Measurements from ENCODE around the gene P3R3URF. TPM values are rescaled to one million over a fixed set of nuclear protein-coding genes. Genes with fewer than 3 reads are reported as not detected.

Gene P3R3URF
- total RNA-seq, 1 donor from 2014 or later = not detected

DNA sequence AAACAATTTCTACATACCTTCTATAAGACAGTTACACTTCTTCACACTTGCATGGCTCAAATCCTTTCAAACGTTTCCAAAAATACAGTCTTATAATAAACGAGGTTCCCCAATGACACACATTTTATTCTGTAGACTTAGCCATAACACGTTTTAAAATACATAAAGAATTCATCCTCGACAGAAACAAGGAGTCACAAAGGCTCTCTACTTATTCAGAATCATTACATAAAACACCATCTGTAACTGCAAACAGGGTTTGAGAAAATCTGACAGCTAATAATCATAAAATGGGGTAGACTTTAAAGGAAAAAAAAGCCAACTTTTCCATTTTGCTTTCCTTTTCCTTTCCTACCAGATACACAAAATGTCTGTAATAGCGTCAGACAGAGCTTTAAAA is 45.7 kb downstream of the P3R3URF start:
- Mint-ChIP-seq H3K27me3 (peaks cover 5% of the 10 kb centered on the region), H3K27ac (peak overlapping the region; percentile 100), H3K9me3 (no peaks in the 10 kb centered on the region), H3K4me1 (ENCODE audit: unreplicated experiment) (peaks cover 25% of the 10 kb centered on the region), H3K4me3 (peak overlapping the region; percentile 99), H3K36me3 (peaks cover 6% of the 10 kb centered on the region)
- TF ChIP-seq, protein P1, sequence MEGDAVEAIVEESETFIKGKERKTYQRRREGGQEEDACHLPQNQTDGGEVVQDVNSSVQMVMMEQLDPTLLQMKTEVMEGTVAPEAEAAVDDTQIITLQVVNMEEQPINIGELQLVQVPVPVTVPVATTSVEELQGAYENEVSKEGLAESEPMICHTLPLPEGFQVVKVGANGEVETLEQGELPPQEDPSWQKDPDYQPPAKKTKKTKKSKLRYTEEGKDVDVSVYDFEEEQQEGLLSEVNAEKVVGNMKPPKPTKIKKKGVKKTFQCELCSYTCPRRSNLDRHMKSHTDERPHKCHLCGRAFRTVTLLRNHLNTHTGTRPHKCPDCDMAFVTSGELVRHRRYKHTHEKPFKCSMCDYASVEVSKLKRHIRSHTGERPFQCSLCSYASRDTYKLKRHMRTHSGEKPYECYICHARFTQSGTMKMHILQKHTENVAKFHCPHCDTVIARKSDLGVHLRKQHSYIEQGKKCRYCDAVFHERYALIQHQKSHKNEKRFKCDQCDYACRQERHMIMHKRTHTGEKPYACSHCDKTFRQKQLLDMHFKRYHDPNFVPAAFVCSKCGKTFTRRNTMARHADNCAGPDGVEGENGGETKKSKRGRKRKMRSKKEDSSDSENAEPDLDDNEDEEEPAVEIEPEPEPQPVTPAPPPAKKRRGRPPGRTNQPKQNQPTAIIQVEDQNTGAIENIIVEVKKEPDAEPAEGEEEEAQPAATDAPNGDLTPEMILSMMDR (conservative IDR thresholded peaks at IDR 0.05) = no peak
- no peak for DNase-seq (ENCODE audit: extremely low spot score, unreplicated experiment)

DNA sequence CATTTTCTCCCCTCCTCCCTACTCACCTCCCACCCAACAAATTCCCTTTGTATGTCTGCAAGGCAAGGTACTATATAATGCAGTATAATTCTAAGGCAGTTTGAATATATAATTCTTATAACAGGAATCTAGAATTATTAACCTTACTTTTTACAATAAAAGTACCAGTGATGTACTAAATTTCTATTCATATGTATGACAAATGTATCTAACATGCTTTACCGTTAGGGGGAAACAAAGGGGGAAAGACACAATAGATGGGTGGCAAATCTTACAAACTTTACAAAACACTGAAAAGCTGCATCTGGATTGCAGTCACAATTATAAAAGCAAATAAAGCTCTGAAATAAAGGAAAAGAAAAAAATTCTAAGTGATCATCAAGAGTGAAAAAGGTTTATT is 46.2 kb downstream of the P3R3URF start:
- Mint-ChIP-seq H3K27me3 (peaks cover 5% of the 10 kb centered on the region), H3K36me3 (peaks cover 9% of the 10 kb centered on the region), H3K9me3 (no peaks in the 10 kb centered on the region), H3K4me3 (peak overlapping the region; percentile 99), H3K4me1 (ENCODE audit: unreplicated experiment) (peaks cover 20% of the 10 kb centered on the region), H3K27ac (peak overlapping the region; percentile 100)
- no peak for DNase-seq (ENCODE audit: extremely low spot score, unreplicated experiment)
- TF ChIP-seq, protein P1 (conservative IDR thresholded peaks at IDR 0.05) = peak; percentile 47

DNA sequence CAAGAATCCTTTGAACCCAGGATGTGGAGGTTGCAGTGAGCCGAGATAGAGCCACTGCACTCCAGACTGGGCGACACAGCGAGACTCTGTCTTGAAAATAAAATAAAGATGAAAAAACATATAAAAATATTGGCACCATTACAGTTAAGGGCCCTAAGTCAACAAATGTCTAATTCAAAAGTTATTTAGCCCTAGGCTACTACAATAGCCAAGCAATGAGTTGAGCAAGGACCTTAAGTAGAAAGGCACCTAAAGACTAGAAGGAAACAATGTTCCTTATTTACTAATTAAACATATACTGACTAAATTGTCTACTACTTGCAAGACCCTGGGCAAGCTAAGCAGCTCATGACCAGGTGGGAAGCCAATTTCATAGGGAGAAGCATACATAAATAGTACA is 47.9 kb downstream of the P3R3URF start:
- peaks cover 6% of the 10 kb centered on the region for H3K4me1 Mint-ChIP-seq (ENCODE audit: unreplicated experiment)
- no peaks in the 10 kb centered on the region for H3K9me3 Mint-ChIP-seq
- TF ChIP-seq, protein P1 (conservative IDR thresholded peaks at IDR 0.05) = no peak
- H3K4me3 Mint-ChIP-seq = peak overlapping the region; percentile 99
- peaks cover 5% of the 10 kb centered on the region for H3K27me3 Mint-ChIP-seq
- peaks cover 10% of the 10 kb centered on the region for H3K36me3 Mint-ChIP-seq
- DNase-seq (ENCODE audit: extremely low spot score, unreplicated experiment) = no peak
- no peak overlapping the region for H3K27ac Mint-ChIP-seq

Other genes starting within 250 kb of the P3R3URF start
- 14.0 and 47.5 TPM in 2 replicates for gene PIK3R3, start 43.9 kb downstream of the P3R3URF start, total RNA-seq (ENCODE audit: low replicate concordance)
- 22.2 and 27.6 TPM in 2 replicates for gene TSPAN1, start 1.4 kb downstream of the P3R3URF start, total RNA-seq (ENCODE audit: low replicate concordance)
- 50.7 and 74.0 TPM in 2 replicates for gene POMGNT1, start 21.9 kb upstream of the P3R3URF start, total RNA-seq (ENCODE audit: low replicate concordance)
- gene LURAP1, start 26.8 kb upstream of the P3R3URF start, total RNA-seq (ENCODE audit: low replicate concordance) = 0.48 and 2.8 TPM in 2 replicates
- gene RAD54L, start 71.3 kb upstream of the P3R3URF start, total RNA-seq (ENCODE audit: low replicate concordance) = 9.6 and 22.9 TPM in 2 replicates
- gene LRRC41, start 127.1 kb upstream of the P3R3URF start, total RNA-seq (ENCODE audit: low replicate concordance) = 85.6 and 89.9 TPM in 2 replicates
- 335 and 403 TPM in 2 replicates for gene UQCRH, start 127.2 kb upstream of the P3R3URF start, total RNA-seq (ENCODE audit: low replicate concordance)
- 22.4 and 26.6 TPM in 2 replicates for gene NSUN4, start 164.3 kb upstream of the P3R3URF start, total RNA-seq (ENCODE audit: low replicate concordance)
- gene FAAH, start 217.8 kb upstream of the P3R3URF start, total RNA-seq (ENCODE audit: low replicate concordance) = 30.8 and 32.0 TPM in 2 replicates

Measured in type B pancreatic cell (in vitro differentiated cells).